HepG2 (cell line): ENCODE data around the gene TMEM219. TPM values are rescaled to one million over a fixed set of nuclear protein-coding genes. Genes with fewer than 3 reads are reported as not detected.

Source experiments
- ATAC-seq: fragments of 200-7000 bp; cut with Tn5 transposase; 3 replicates; pipeline ENCODE4 v1.9.1; 2020; ENCODE audit warnings: mild to moderate bottlenecking, moderate library complexity
- BruUV-seq: library from RNA; stranded (reverse); fragments of 400-500 nt; replicated peaks from 2 replicates; lab custom pipeline; 2021; lab: Mats Ljungman, UMichigan
- CTCF ChIA-PET: fragments of 300-600 bp; formaldehyde crosslinking; extraction: SDS; loops from one replicate; lab custom pipeline; 2021; ENCODE audit warnings: low total read pairs, inconsistent platforms, low intra/inter-chr PET ratio; lab: Yijun Ruan, JAX
- POLR2A ChIA-PET: fragments of 350-600 bp; sonication (Branson Sonifier 250); formaldehyde crosslinking; loops from one replicate; lab custom pipeline; 2020; ENCODE audit warnings: antibody characterized with exemption, inconsistent platforms; lab: Yijun Ruan, JAX
- DNase-seq: peaks from one replicate; pipeline ENCODE4 v3.0.0-alpha.2; 2015; ENCODE audit warnings: low spot score
- FAIRE-seq: peaks from 3 replicates; lab custom pipeline; 2011; peaks lifted over from hg19 to GRCh38; lab: Jason Lieb, UNC
- H2AFZ ChIP-seq: one replicate; pipeline ENCODE4 v1.6.1; 2011; ENCODE audit warnings: low read length, inconsistent platforms
- H3K27ac ChIP-seq: fragments of 300-600 bp; 3 replicates; pipeline ENCODE4 v1.8.0; 2011; ENCODE audit warnings: mixed run types, mild to moderate bottlenecking, mixed read lengths, low read length, inconsistent platforms; ENCODE audit not compliant: insufficient read depth; ENCODE audit errors: extremely low read length
- H3K27me3 ChIP-seq, 2 experiments: fragments of 200-600 bp in 1 of 2; 2 replicates in 1 of 2; 3 replicates in 1 of 2; pipeline versions ENCODE4 v1.6.0 to v1.8.0; 2011; ENCODE audit warnings: low read length in 2 of 2, mild to moderate bottlenecking in 2 of 2, moderate library complexity in 2 of 2, inconsistent platforms in 1 of 2; ENCODE audit not compliant: insufficient read depth in 2 of 2, control insufficient read depth in 1 of 2
- H3K36me3 ChIP-seq, 2 experiments: fragments of 200-600 bp in 1 of 2; replicated peaks in 1 of 2; 2 replicates in 1 of 2; 3 replicates in 1 of 2; pipeline versions ENCODE4 v1.5.1 to v1.8.0; 2011; ENCODE audit warnings: low read length in 2 of 2, inconsistent platforms in 1 of 2; ENCODE audit not compliant: insufficient read depth in 2 of 2, control insufficient read depth in 1 of 2
- H3K4me1 ChIP-seq: 2 replicates; pipeline ENCODE4 v1.5.1; 2012; ENCODE audit warnings: low read length, inconsistent platforms; ENCODE audit not compliant: insufficient read depth
- H3K4me2 ChIP-seq: 2 replicates; pipeline ENCODE4 v1.6.0; 2011; ENCODE audit warnings: low read depth, low read length, inconsistent platforms
- H3K4me3 ChIP-seq, 3 experiments: fragments of 200-600 bp in 1 of 3; sonication (generic), shearing (Covaris generic) in 1 of 3; replicated peaks in 1 of 3; 2 replicates each; pipeline ENCODE4 v1.5.1; 2011 to 2016; ENCODE audit warnings: low read length in 3 of 3, inconsistent platforms in 2 of 3, low read depth in 2 of 3, mild to moderate bottlenecking in 2 of 3, control low read depth in 1 of 3, mixed read lengths in 1 of 3; ENCODE audit not compliant: insufficient read depth in 1 of 3
- H3K79me2 ChIP-seq: one replicate; pipeline ENCODE4 v1.6.1; 2011; ENCODE audit warnings: low read length, inconsistent platforms; ENCODE audit not compliant: insufficient read depth
- H3K9ac ChIP-seq: 2 replicates; pipeline ENCODE4 v1.6.0; 2011; ENCODE audit warnings: mild to moderate bottlenecking, low read depth, low read length, inconsistent platforms; ENCODE audit not compliant: insufficient read depth
- H3K9me3 ChIP-seq: 2 replicates; pipeline ENCODE4 v1.5.1; 2012; ENCODE audit warnings: mild to moderate bottlenecking, low read length
- H4K20me1 ChIP-seq: 2 replicates; pipeline ENCODE4 v1.6.0; 2011; ENCODE audit warnings: inconsistent platforms, mild to moderate bottlenecking, low read length, moderate library complexity; ENCODE audit not compliant: insufficient read depth
- ARID5B ChIP-seq: IDR thresholded peaks from 2 replicates; pipeline ENCODE4 v1.4.0; 2020; ENCODE audit warnings: mild to moderate bottlenecking, missing genetic modification reagents
- KLF15 ChIP-seq: sonication (generic); formaldehyde crosslinking; IDR thresholded peaks from 2 replicates; pipeline ENCODE4 v1.8.1; 2023; ENCODE audit warnings: borderline replicate concordance, mild to moderate bottlenecking, inconsistent platforms, missing genetic modification reagents, mixed read lengths
- POGZ ChIP-seq: sonication (generic); formaldehyde crosslinking; IDR thresholded peaks from 2 replicates; pipeline ENCODE4 v1.4.0; 2020; ENCODE audit warnings: mild to moderate bottlenecking, missing genetic modification reagents
- RXRB ChIP-seq: IDR thresholded peaks from 2 replicates; pipeline ENCODE4 v1.6.1; 2016; ENCODE audit warnings: borderline replicate concordance, missing genetic modification reagents, missing compliant biosample characterization
- STAT6 ChIP-seq: sonication (generic); formaldehyde crosslinking; IDR thresholded peaks from 2 replicates; pipeline ENCODE4 v1.4.0; 2020; ENCODE audit warnings: missing genetic modification reagents, mild to moderate bottlenecking, borderline replicate concordance
- ZFY ChIP-seq: sonication (generic); formaldehyde crosslinking; IDR thresholded peaks from 2 replicates; pipeline ENCODE4 v1.4.0; 2020; ENCODE audit warnings: missing genetic modification reagents
- ZNF652 ChIP-seq: IDR thresholded peaks from 2 replicates; pipeline ENCODE4 v1.6.1; 2016; ENCODE audit warnings: low read depth, borderline replicate concordance
- ZNF7 ChIP-seq: IDR thresholded peaks from 2 replicates; pipeline ENCODE4 v1.6.1; 2016; ENCODE audit warnings: missing biosample characterization, missing genetic modification reagents
- ZNF75D ChIP-seq: sonication (generic); formaldehyde crosslinking; IDR thresholded peaks from 2 replicates; pipeline ENCODE4 v1.8.1; 2023; ENCODE audit warnings: missing genetic modification reagents, mild to moderate bottlenecking, borderline replicate concordance
- ZNF782 ChIP-seq: sonication (generic); formaldehyde crosslinking; IDR thresholded peaks from 2 replicates; pipeline ENCODE4 v1.4.0; 2020; ENCODE audit warnings: missing genetic modification reagents, mild to moderate bottlenecking, borderline replicate concordance
- WGBS: methylation state at CpG from one replicate; pipeline ENCODE4 v1.1.6; 2017; ENCODE audit warnings: low lambda C conversion rate; 5-methylcytosine and 5-hydroxymethylcytosine counted together
- in situ Hi-C: cut with HindIII; loops from 2 replicates; pipeline ENCODE4 v1.10.0; 2017; ENCODE audit warnings: low pct_unique_long_range_greater_than_20kb; ENCODE audit not compliant: extremely low pct_ligation_motif_present
- intact Hi-C: fragments of 100-400 bp; cut with micrococcal nuclease; formaldehyde crosslinking; loops from one replicate; pipeline ENCODE4 v1.10.0; 2022; ENCODE audit not compliant: unreplicated experiment
- polyA plus RNA-seq, 8 experiments: library from polyadenylated mRNA; depleted of rRNA in 3 of 8; stranded (reverse) in 7 of 8; unstranded in 1 of 8; fragments of >200 nt; fragmentation: Illumina TruSeq in 4 of 8; extraction: Trizol in 4 of 8; gene quantifications; 2 replicates each; pipeline versions ENCODE4 v1.2.1 to v1.2.3, GENCODE V29; 2011 to 2016; ENCODE audit warnings: low read depth in 4 of 8, missing spikeins in 1 of 8, mixed read lengths in 1 of 8; ENCODE audit not compliant: insufficient read depth in 1 of 8
- total RNA-seq, 5 experiments: library from RNA; depleted of rRNA; stranded (reverse); fragments of >200 nt; fragmentation: Illumina TruSeq; extraction: Trizol; gene quantifications; 2 replicates each; pipeline ENCODE4 v1.2.3, GENCODE V29; 2016; ENCODE audit warnings: low read depth in 1 of 5
- TF ChIP-seq, protein P1 (sequence below): sonication (generic); formaldehyde crosslinking; IDR thresholded peaks from 2 replicates; pipeline ENCODE4 v1.5.1; 2020; ENCODE audit warnings: missing genetic modification reagents, mild to moderate bottlenecking, borderline replicate concordance
- TF ChIP-seq, protein P2 (sequence below): sonication (generic); formaldehyde crosslinking; IDR thresholded peaks from 2 replicates; pipeline ENCODE4 v1.5.0; 2020; ENCODE audit warnings: mild to moderate bottlenecking, missing genetic modification reagents

Gene TMEM219
- total and polyA plus RNA-seq, 2 of the 13 experiments (the other 11 are each of a cell fraction or from before 2014, with no cell fraction given): 105 to 115 TPM

DNA sequence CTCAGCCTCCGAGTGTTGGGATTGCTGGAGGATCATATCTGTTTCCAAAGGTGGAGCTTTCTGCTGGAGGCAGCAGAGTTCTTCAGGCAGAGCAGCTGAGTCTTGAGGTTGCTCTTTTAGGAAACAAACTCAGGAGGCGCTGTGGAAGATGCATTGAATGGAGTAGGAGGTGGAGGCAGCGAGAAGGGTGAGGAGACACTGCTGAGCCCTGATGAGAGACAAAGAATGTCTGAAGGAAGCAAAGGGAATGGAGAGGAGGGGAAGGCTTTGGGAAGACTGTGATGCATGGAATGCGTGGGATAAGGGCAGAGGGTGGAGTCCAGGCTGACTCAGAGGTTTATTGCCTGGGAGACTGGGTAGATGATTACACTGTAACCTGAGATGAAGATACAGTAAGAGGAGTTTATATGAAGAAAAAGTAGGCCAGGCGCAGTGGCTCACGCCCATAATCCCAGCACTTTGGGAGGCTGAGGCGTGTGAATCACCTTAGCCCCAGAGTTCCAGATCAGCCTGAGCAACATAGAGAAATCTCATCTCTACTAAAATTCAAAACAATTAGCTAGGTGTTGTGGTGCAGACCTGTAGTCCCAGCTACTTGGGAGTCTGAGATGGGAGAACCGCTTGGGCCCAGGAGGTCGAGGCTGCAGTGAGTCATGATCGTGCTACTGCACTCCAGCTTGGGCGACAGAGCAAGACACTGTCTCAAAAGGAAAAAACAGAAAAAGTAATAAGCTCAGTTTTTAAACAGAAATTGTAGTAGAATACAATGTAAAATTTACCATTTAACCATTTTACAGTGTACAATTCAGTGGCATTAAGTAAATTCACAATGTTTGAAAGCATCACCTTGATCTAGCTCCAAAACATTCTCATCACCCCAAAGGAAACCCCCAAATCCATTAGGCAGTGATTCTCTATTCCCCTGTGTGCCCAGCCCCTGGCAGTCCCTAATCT is 17.8 kb upstream of the TMEM219 start:
- peak overlapping the region; percentile 62 for H3K27ac ChIP-seq
- in situ Hi-C loops: no loop called here
- H3K79me2 ChIP-seq: no peaks in the 10 kb centered on the region
- ChIA-PET POLR2A (interaction anchor here (0.8 to 6.3 kb wide), 11 partner anchors 9 to 136 kb away, joined by 3 to 59 read pairs (median 4); partner anchors contain the start of genes ASPHD1, KCTD13, SEZ6L2 and TAOK2), CTCF (no interaction called here)
- DNase-seq: peak; percentile 91
- peak; percentile 97 for ATAC-seq
- intact Hi-C loops: loop anchor here (1.0 kb wide), 1 partner anchor 29 kb away; the partner anchor contains the start of gene TAOK2
- FAIRE-seq: peak; percentile 82
- 2% methylated on average over 11 of the region's 11 CpGs for WGBS
- H3K4me3 ChIP-seq: peak overlapping the region; percentile 39 to 51 (median 41)
- H3K4me1 ChIP-seq: peaks cover 37% of the 10 kb centered on the region
- H2AFZ ChIP-seq: peak overlapping the region; percentile 45
- no peaks in the 10 kb centered on the region for H3K27me3 ChIP-seq
- H3K4me2 ChIP-seq: peak overlapping the region; percentile 88
- peak overlapping the region; percentile 50 for H3K9ac ChIP-seq
- BruUV-seq: no TSS peak
- no peaks in the 10 kb centered on the region for H4K20me1 ChIP-seq
- H3K36me3 ChIP-seq: no peaks in the 10 kb centered on the region
- no peaks in the 10 kb centered on the region for H3K9me3 ChIP-seq
- peak; percentile 62; the same call in 1 of the 2 replicates for TF ChIP-seq ZFY
- TF ChIP-seq, protein P1, sequence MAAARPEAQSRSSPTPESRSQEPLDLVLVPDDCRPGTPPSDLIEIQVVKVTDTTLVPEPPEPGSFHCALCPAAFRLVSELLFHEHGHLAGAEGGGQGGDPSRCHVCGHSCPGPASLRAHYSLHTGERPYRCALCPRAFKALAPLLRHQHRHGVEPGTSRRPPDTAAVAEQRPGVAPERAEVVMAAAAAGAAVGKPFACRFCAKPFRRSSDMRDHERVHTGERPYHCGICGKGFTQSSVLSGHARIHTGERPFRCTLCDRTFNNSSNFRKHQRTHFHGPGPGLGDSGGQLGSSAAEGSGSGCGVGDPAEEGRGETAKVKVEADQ: 0 out of 2 replicates have a peak, but pooled peaks have one; percentile 24
- TF ChIP-seq ZNF782 (CRISPR knock-in tag): no peak
- TF ChIP-seq ARID5B: peak; percentile 34
- no peak for TF ChIP-seq ZNF652 (CRISPR knock-in tag)
- TF ChIP-seq STAT6: no peak
- no peak for TF ChIP-seq ZNF75D
- peak; percentile 36 for TF ChIP-seq RXRB (CRISPR knock-in tag)
- TF ChIP-seq, protein P2, sequence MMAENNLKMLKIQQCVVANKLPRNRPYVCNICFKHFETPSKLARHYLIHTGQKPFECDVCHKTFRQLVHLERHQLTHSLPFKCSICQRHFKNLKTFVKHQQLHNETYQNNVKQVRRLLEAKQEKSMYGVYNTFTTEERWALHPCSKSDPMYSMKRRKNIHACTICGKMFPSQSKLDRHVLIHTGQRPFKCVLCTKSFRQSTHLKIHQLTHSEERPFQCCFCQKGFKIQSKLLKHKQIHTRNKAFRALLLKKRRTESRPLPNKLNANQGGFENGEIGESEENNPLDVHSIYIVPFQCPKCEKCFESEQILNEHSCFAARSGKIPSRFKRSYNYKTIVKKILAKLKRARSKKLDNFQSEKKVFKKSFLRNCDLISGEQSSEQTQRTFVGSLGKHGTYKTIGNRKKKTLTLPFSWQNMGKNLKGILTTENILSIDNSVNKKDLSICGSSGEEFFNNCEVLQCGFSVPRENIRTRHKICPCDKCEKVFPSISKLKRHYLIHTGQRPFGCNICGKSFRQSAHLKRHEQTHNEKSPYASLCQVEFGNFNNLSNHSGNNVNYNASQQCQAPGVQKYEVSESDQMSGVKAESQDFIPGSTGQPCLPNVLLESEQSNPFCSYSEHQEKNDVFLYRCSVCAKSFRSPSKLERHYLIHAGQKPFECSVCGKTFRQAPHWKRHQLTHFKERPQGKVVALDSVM (CRISPR knock-in tag): peak; percentile 86
- TF ChIP-seq POGZ: peak; percentile 45; the same call in 1 of the 2 replicates
- no peak for TF ChIP-seq KLF15 (CRISPR knock-in tag)
- TF ChIP-seq ZNF7 (CRISPR knock-in tag): no peak
